Sciatic nerve (tissue), 2 donors: ENCODE data around the gene PIGP. TPM values are rescaled to one million over a fixed set of nuclear protein-coding genes. Genes with fewer than 3 reads are reported as not detected.
"Not testable (repeated sequence)": the region's sequence is repeated elsewhere in the genome, so short reads cannot be mapped to it uniquely, and the experiment has no call there.

Experiments
- ATAC-seq: fragments of 200-7000 bp; cut with Tn5 transposase; one replicate; pipeline ENCODE4 v1.9.1; 2020; ENCODE audit warnings: mild to moderate bottlenecking, moderate library complexity
- DNase-seq: peaks from one replicate; pipeline ENCODE4 v3.0.0-alpha.2; 2020; ENCODE audit warnings: low spot score
- intact Hi-C: fragments of 100-400 bp; cut with DNase I; formaldehyde crosslinking; loops from one replicate; pipeline ENCODE4 v1.14.2; 2022
- total RNA-seq: library from RNA; stranded (reverse); fragmentation: NEBNext Ultra II Directional; extraction: Animal tissue kit (Norgen Biotek cat#: 25700); gene quantifications from one replicate; pipeline ENCODE4 v1.2.1, GENCODE V29; 2021
- donor health status: DM: no; HTN: no; CAD: no.
- donor health status: DM: no; HTN: no; CAD: no.

The PIGP gene
- total RNA-seq, 1 donor from 2014 or later = 34.5 TPM

GRCh38 chr21:37055271-37055855, 17.5 kb downstream of the PIGP start:
- ATAC-seq (no peak), DNase-seq (no peak)
- intact Hi-C loops = no loop called here

GRCh38 chr21:37049741-37050140, 23.1 kb downstream of the PIGP start:
- ATAC-seq, intact Hi-C loops, DNase-seq: not testable (repeated sequence)

GRCh38 chr21:37047079-37047478, 25.8 kb downstream of the PIGP start:
- intact Hi-C loops = no loop called here
- ATAC-seq = no peak
- no peak for DNase-seq

GRCh38 chr21:37045556-37045955, 27.3 kb downstream of the PIGP start:
- ATAC-seq = no peak
- intact Hi-C loops = no loop called here
- no peak for DNase-seq

- ATAC-seq = no peak
- intact Hi-C loops = no loop called here
These were observed 27.7 kb downstream of the PIGP start for GRCh38 chr21:37045149-37045548.

GRCh38 chr21:37044643-37045042, 28.2 kb downstream of the PIGP start:
- ATAC-seq = no peak
- intact Hi-C loops = no loop called here
- DNase-seq = no peak

More at GRCh38 chr21:37045149-37045548, 27.7 kb downstream of the PIGP start:
- DNase-seq = no peak

GRCh38 chr21:37043818-37044217, 29.1 kb downstream of the PIGP start:
- DNase-seq = no peak
- intact Hi-C loops = no loop called here
- ATAC-seq = no peak

- intact Hi-C loops = no loop called here
- no peak for DNase-seq
- no peak for ATAC-seq
These were observed 31.1 kb downstream of the PIGP start for GRCh38 chr21:37041706-37042271.

- intact Hi-C loops = no loop called here
- DNase-seq = no peak
- no peak for ATAC-seq
These were observed 32.7 kb downstream of the PIGP start for GRCh38 chr21:37040212-37040611.

GRCh38 chr21:37039411-37040075, 33.3 kb downstream of the PIGP start:
- no peak for ATAC-seq
- DNase-seq = no peak
- intact Hi-C loops = no loop called here

- ATAC-seq = no peak
- intact Hi-C loops = no loop called here
- DNase-seq = no peak
These were observed 36.7 kb downstream of the PIGP start for GRCh38 chr21:37036177-37036576.

GRCh38 chr21:37034394-37034793, 38.5 kb downstream of the PIGP start:
- DNase-seq, ATAC-seq, intact Hi-C loops: not testable (repeated sequence)

- intact Hi-C loops = no loop called here
- DNase-seq = no peak
These were observed 39.9 kb downstream of the PIGP start for GRCh38 chr21:37032877-37033471.

GRCh38 chr21:37032293-37032692, 40.6 kb downstream of the PIGP start:
- ATAC-seq (no peak), DNase-seq (no peak)
- intact Hi-C loops = no loop called here

More at GRCh38 chr21:37032877-37033471, 39.9 kb downstream of the PIGP start:
- ATAC-seq = no peak

- intact Hi-C loops = no loop called here
- no peak for ATAC-seq
- DNase-seq = no peak
These were observed 42.0 kb downstream of the PIGP start for GRCh38 chr21:37030864-37031263.

GRCh38 chr21:37028570-37028969, 44.3 kb downstream of the PIGP start:
- intact Hi-C loops = no loop called here
- no peak for ATAC-seq

GRCh38 chr21:37026499-37026898, 46.4 kb downstream of the PIGP start:
- no peak for DNase-seq
- ATAC-seq = no peak
- intact Hi-C loops = no loop called here

More at GRCh38 chr21:37028570-37028969, 44.3 kb downstream of the PIGP start:
- no peak for DNase-seq

GRCh38 chr21:37017951-37018679, 54.8 kb downstream of the PIGP start:
- ATAC-seq = no peak
- DNase-seq = no peak
- intact Hi-C loops = no loop called here
